GM12801 (cell line): ENCODE measurements around the gene RGS19.

Experiments
- CTCF ChIP-seq: IDR thresholded peaks from one replicate; pipeline ENCODE4 v1.5.1; 2011; ENCODE audit warnings: control low read depth; ENCODE audit not compliant: insufficient read length; ENCODE audit errors: extremely low read depth

Gene RGS19

GRCh38 chr20:64025101-64025825, 54.1 kb downstream of the RGS19 start:
- TF ChIP-seq CTCF, result no peak

GRCh38 chr20:64024141-64024990, 55.0 kb downstream of the RGS19 start:
- no peak for TF ChIP-seq CTCF

- TF ChIP-seq CTCF, result no peak
These were observed 55.8 kb downstream of the RGS19 start for GRCh38 chr20:64023361-64024140.
